Adipose tissue (tissue), 3 donors: Measurements from ENCODE around the gene GPR157. TPM values are rescaled to one million over a fixed set of nuclear protein-coding genes. Genes with fewer than 3 reads are reported as not detected.

Experiments
- H3K27ac ChIP-seq: one replicate; pipeline ENCODE4 v1.5.1; 2013; ENCODE audit warnings: low read depth, low read length
- WGBS, 3 donors: extraction: QIAGEN DNeasy Blood & Tissue Kit; methylation state at CpG; one replicate each; pipeline ENCODE4 v1.1.7; 2013; 5-methylcytosine and 5-hydroxymethylcytosine counted together
- polyA plus RNA-seq, 3 donors: library from polyadenylated mRNA; stranded (reverse); fragments of 200-250 nt; gene quantifications; one replicate each; pipeline ENCODE4 v1.2.3, GENCODE V29; 2013
- donor health status: healthy with polysubstance abuse.
- donor health status: Bipolar disorder and iron deficiency.
- donor health status: healthy.

GPR157 gene
- polyA plus RNA-seq, 3 donors = 1.7 to 3.7 (median 2.2) TPM

GRCh38 chr1:9052272-9053049 is 76.4 kb downstream of the GPR157 start:
- 94 to 95% (median 94%) methylated on average over 6 of the region's 6 CpGs for WGBS, 3 donors
- H3K27ac ChIP-seq = no peak overlapping the region

GRCh38 chr1:9051379-9051778 is 77.5 kb downstream of the GPR157 start:
- no peak overlapping the region for H3K27ac ChIP-seq
- WGBS, 3 donors = 63 to 74% (median 73%) methylated on average over 1 of the region's 1 CpG

- WGBS, 3 donors = 49 to 67% (median 54%) methylated on average over 3 of the region's 3 CpGs
- no peak overlapping the region for H3K27ac ChIP-seq
Measured at GRCh38 chr1:9050803-9051202, 78.1 kb downstream of the GPR157 start.

Other genes starting within 250 kb of the GPR157 start
- gene CA6, start 183.2 kb downstream of the GPR157 start, polyA plus RNA-seq = under 1 TPM in 2 of 3 donors, not detected in 1; 0.04 to 0.12 TPM
- under 1 TPM in 1 of 3 donors, not detected in 2; 0.22 TPM for gene SLC2A7, start 102.7 kb downstream of the GPR157 start, polyA plus RNA-seq
- gene SLC2A5, start 59.5 kb downstream of the GPR157 start, polyA plus RNA-seq = 10 to 100 TPM in 1 of 3 donors, 1 to 10 TPM in 2; 2.2 to 13.1 (median 4.0) TPM
- gene H6PD, start 105.7 kb upstream of the GPR157 start, polyA plus RNA-seq = 10 to 100 TPM; 12.5 to 28.0 (median 19.3) TPM
- 100 to 1,000 TPM in 1 of 3 donors, 10 to 100 TPM in 2; 15.8 to 153 (median 39.6) TPM for gene SPSB1, start 163.8 kb upstream of the GPR157 start, polyA plus RNA-seq